ENCODE data around the gene HBP1.
"Not testable (repeated sequence)": the region's sequence is repeated elsewhere in the genome, so short reads cannot be mapped to it uniquely, and the experiment has no call there.

Gene HBP1

GRCh38 chr7:107185716-107186115 lies 16.9 kb downstream of the HBP1 start:
- DNase-seq (ENCODE audit: low read depth in 2 of 2), result no peak

GRCh38 chr7:107186240-107186639 lies 17.4 kb downstream of the HBP1 start:
- DNase-seq (ENCODE audit: low read depth in 2 of 2), result no peak

- DNase-seq (ENCODE audit: low read depth in 2 of 2), result no peak
These were observed 19.0 kb downstream of the HBP1 start for GRCh38 chr7:107187774-107188173.

- DNase-seq (ENCODE audit: low read depth in 2 of 2), result no peak
These were observed 21.3 kb downstream of the HBP1 start for GRCh38 chr7:107190090-107190489.

- no peak for DNase-seq (ENCODE audit: low read depth in 2 of 2)
These were observed 25.2 kb downstream of the HBP1 start for GRCh38 chr7:107194052-107194451.

- no peak for DNase-seq (ENCODE audit: low read depth in 2 of 2)
These were observed 28.2 kb downstream of the HBP1 start for GRCh38 chr7:107196834-107197610.

GRCh38 chr7:107201795-107202450 lies 33.1 kb downstream of the HBP1 start:
- DNase-seq (ENCODE audit: low read depth in 2 of 2), result no peak

GRCh38 chr7:107203607-107204006 lies 34.8 kb downstream of the HBP1 start:
- DNase-seq (ENCODE audit: low read depth in 2 of 2), result no peak

- no peak for DNase-seq (ENCODE audit: low read depth in 2 of 2)
These were observed 37.3 kb downstream of the HBP1 start for GRCh38 chr7:107206136-107206535.

- no peak for DNase-seq (ENCODE audit: low read depth in 2 of 2)
These were observed 37.9 kb downstream of the HBP1 start for GRCh38 chr7:107206706-107207105.

GRCh38 chr7:107207459-107207858 lies 38.7 kb downstream of the HBP1 start:
- no peak for DNase-seq (ENCODE audit: low read depth in 2 of 2)

GRCh38 chr7:107208024-107208521 lies 39.3 kb downstream of the HBP1 start:
- no peak for DNase-seq (ENCODE audit: low read depth in 2 of 2)

GRCh38 chr7:107208563-107208962 lies 39.8 kb downstream of the HBP1 start:
- no peak for DNase-seq (ENCODE audit: low read depth in 2 of 2)

- no peak for DNase-seq (ENCODE audit: low read depth in 2 of 2)
These were observed 40.8 kb downstream of the HBP1 start for GRCh38 chr7:107209565-107209964.

GRCh38 chr7:107210400-107210799 lies 41.6 kb downstream of the HBP1 start:
- no peak for DNase-seq (ENCODE audit: low read depth in 2 of 2)

GRCh38 chr7:107212725-107213124 lies 43.9 kb downstream of the HBP1 start:
- no peak for DNase-seq (ENCODE audit: low read depth in 2 of 2)

GRCh38 chr7:107213193-107213788 lies 44.5 kb downstream of the HBP1 start:
- no peak for DNase-seq (ENCODE audit: low read depth in 2 of 2)

- DNase-seq (ENCODE audit: low read depth in 2 of 2), result no peak
These were observed 45.1 kb downstream of the HBP1 start for GRCh38 chr7:107213945-107214344.

GRCh38 chr7:107219563-107220244 lies 50.9 kb downstream of the HBP1 start:
- DNase-seq (ENCODE audit: low read depth in 2 of 2), result no peak

- DNase-seq (ENCODE audit: low read depth in 2 of 2), result no peak
These were observed 51.6 kb downstream of the HBP1 start for GRCh38 chr7:107220356-107220755.

GRCh38 chr7:107220806-107221205 lies 52.0 kb downstream of the HBP1 start:
- DNase-seq (ENCODE audit: low read depth in 2 of 2), result not testable (repeated sequence)

All from stimulated activated CD8-positive, alpha-beta memory T cell treated with anti-CD3 and anti-CD28 coated beads, Interleukin-15, amount 100 ng/mL, for 4 hours (primary cell).